ENCODE measurements around the gene CPSF3. TPM values are rescaled to one million over a fixed set of nuclear protein-coding genes. Genes with fewer than 3 reads are reported as not detected.

The CPSF3 gene
- total and polyA plus RNA-seq, 8 donors: 25.9 to 58.7 (median 46.7) TPM

DNA sequence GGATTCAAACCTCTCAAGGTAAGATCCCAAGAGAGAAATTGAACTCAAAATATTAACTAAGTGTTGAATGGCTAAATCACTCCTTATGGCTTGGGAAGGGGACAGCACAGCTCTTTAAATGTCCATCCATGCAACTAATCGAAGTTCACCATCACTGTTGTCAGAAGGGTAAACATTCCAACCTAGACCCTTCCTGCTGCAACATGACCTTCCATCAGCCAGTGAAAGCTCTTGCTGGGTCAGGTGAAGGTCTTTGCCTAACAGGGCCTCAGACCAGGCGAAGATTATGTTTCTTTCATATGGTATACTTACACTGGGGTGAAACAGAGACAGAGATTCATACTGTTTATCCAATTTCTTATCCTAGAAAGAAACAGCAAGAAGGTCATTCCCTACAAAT lies 67.3 kb downstream of the CPSF3 start:
- DNase-seq (no peak), ATAC-seq (no peak)
- H3K27ac ChIP-seq: no peak overlapping the region
- no peaks in the 10 kb centered on the region for H3K27me3 ChIP-seq
- TF ChIP-seq CTCF (IDR thresholded peaks at IDR 0.05): no peak
- H3K9me3 ChIP-seq: no peaks in the 10 kb centered on the region
- H3K4me1 ChIP-seq: peaks cover 0 to 4% of the 10 kb centered on the region in 2 donors
- H3K4me3 ChIP-seq: no peak overlapping the region
- intact Hi-C loops (cut with DNase I): no loop called here
- peaks cover 6 to 100% of the 10 kb centered on the region in 2 donors for H3K36me3 ChIP-seq

- ATAC-seq: peak; percentile 85
- intact Hi-C loops (cut with DNase I): no loop called here
- no peak for TF ChIP-seq CTCF (IDR thresholded peaks at IDR 0.05)
- Histone ChIP-seq H3K9me3 (no peaks in the 10 kb centered on the region), H3K4me1 (peaks cover 0 to 4% of the 10 kb centered on the region in 2 donors), H3K36me3 (peaks cover 6 to 100% of the 10 kb centered on the region in 2 donors), H3K27me3 (no peaks in the 10 kb centered on the region), H3K4me3 (no peak overlapping the region), H3K27ac (no peak overlapping the region)
- no peak for DNase-seq
Observed at GRCh38 chr2:9492927-9493326, 69.5 kb downstream of the CPSF3 start.

DNA sequence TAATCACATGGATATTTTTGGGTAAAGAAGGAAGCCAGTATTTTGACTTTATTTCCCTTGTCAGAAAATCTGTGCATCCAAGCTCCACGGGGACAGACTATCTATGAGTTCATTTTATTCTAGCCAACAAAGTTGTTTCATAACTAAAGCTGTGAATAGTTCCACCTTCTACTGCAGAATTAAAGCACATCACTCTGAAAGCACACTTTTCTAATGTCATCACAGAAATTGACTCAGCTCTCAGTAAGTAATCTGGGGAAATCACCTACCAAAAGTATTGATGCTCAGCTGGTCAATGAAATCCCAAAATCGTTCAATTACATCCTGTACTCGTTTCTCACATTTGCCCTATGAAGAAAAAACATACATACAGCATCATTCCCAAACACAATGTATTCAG lies 70.0 kb downstream of the CPSF3 start:
- Histone ChIP-seq H3K36me3 (peaks cover 6 to 100% of the 10 kb centered on the region in 2 donors), H3K27me3 (no peaks in the 10 kb centered on the region), H3K4me3 (no peak overlapping the region), H3K27ac (no peak overlapping the region), H3K9me3 (no peaks in the 10 kb centered on the region), H3K4me1 (peaks cover 0 to 4% of the 10 kb centered on the region in 2 donors)
- DNase-seq (no peak), ATAC-seq (no peak)
- intact Hi-C loops (cut with DNase I): no loop called here
- no peak for TF ChIP-seq CTCF (IDR thresholded peaks at IDR 0.05)

- DNase-seq: no peak
- Histone ChIP-seq H3K4me1 (no peaks in the 10 kb centered on the region), H3K9me3 (no peaks in the 10 kb centered on the region), H3K4me3 (no peak overlapping the region), H3K27ac (no peak overlapping the region), H3K27me3 (no peaks in the 10 kb centered on the region), H3K36me3 (peaks cover 6 to 100% of the 10 kb centered on the region in 2 donors)
- intact Hi-C loops (cut with DNase I): no loop called here
- no peak for TF ChIP-seq CTCF (IDR thresholded peaks at IDR 0.05)
- ATAC-seq: no peak
Observed at GRCh38 chr2:9494081-9494480, 70.6 kb downstream of the CPSF3 start.

DNA sequence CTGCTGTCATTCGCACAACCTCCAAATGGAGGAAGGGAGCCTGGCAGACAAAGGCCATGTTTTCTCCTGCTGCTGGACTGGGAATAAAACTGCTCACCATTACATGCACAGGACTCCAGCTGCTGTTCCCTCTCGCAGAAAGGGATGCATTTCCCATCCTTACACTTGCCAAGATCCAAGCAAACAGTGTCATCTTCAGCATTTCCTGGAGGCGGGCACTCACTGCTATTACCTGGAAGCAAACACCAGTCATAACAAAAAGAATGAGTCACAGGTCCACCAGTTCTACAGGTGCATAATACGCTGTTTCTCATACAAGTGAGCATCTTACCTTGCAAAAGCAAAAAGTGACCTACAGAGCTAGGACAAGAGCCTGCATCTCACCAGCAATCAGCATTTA lies 73.6 kb downstream of the CPSF3 start:
- no peak overlapping the region for H3K4me3 ChIP-seq
- ATAC-seq (no peak), DNase-seq (no peak)
- H3K27me3 ChIP-seq: no peaks in the 10 kb centered on the region
- H3K36me3 ChIP-seq: peaks cover 0 to 99% of the 10 kb centered on the region in 2 donors
- no peaks in the 10 kb centered on the region for H3K9me3 ChIP-seq
- no peaks in the 10 kb centered on the region for H3K4me1 ChIP-seq
- TF ChIP-seq CTCF (IDR thresholded peaks at IDR 0.05): no peak
- intact Hi-C loops (cut with DNase I): no loop called here
- H3K27ac ChIP-seq: no peak overlapping the region
